ENCODE measurements around the gene COL18A1.

GRCh38 chr21:45413922-45414321 lies 9.0 kb downstream of the COL18A1 start:
- no peak for TF ChIP-seq CTCF (IDR thresholded peaks at IDR 0.05; ENCODE audit: borderline replicate concordance, extremely low read depth, low read length, poor library complexity, severe bottlenecking)
- TF ChIP-seq EZH2 (IDR thresholded peaks at IDR 0.05; ENCODE audit: borderline replicate concordance, low read depth, low read length, severe bottlenecking): no peak
